IMR-90 (cell line): ENCODE measurements around the gene MLIP.

ENCODE experiments used
- MAFK ChIP-seq: IDR thresholded peaks from 2 replicates; pipeline ENCODE4 v1.6.1; 2012; ENCODE audit warnings: low read depth, low read length, improper control_type of control experiment
- POLR2A ChIP-seq: IDR thresholded peaks from 2 replicates; pipeline ENCODE4 v1.6.1; 2012; ENCODE audit warnings: mild to moderate bottlenecking, low read depth, low read length
- RAD21 ChIP-seq: IDR thresholded peaks from 2 replicates; pipeline ENCODE4 v1.6.1; 2012; ENCODE audit warnings: low read length, improper control_type of control experiment
- RCOR1 ChIP-seq: IDR thresholded peaks from 2 replicates; pipeline ENCODE4 v1.6.1; 2012; ENCODE audit warnings: mild to moderate bottlenecking, low read length, improper control_type of control experiment; ENCODE audit not compliant: insufficient replicate concordance
- TF ChIP-seq, protein P1 (sequence below): conservative IDR thresholded peaks from 2 replicates; pipeline ENCODE4 v1.5.1; 2012; ENCODE audit warnings: mild to moderate bottlenecking, low read depth, low read length, improper control_type of control experiment
- TF ChIP-seq, protein P2 (sequence below): fragments of 150-350 bp; IDR thresholded peaks from 2 replicates; pipeline ENCODE4 v1.6.1; 2017; ENCODE audit warnings: mild to moderate bottlenecking, antibody characterized with exemption, low read length, low read depth

DNA sequence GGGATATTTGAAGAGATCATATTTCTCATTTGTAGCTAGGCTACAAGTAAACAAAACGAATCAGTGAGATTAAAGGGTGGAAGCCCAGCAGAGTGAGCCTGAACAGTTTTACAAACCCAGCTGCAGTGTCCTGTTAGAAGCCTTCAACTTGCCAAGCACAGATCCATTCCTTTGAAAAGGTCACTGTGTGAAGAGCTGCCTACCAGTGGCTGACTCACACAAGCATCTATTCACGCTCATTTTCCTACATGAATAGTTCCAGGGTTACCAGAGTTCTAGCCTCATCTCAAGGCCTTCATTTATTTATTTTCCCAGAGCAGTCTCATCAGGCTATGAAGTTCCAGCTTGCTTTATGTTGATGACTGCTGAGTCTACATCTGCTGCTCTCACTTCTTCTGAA lies 25.7 kb upstream of the MLIP start:
- TF ChIP-seq, protein P1, sequence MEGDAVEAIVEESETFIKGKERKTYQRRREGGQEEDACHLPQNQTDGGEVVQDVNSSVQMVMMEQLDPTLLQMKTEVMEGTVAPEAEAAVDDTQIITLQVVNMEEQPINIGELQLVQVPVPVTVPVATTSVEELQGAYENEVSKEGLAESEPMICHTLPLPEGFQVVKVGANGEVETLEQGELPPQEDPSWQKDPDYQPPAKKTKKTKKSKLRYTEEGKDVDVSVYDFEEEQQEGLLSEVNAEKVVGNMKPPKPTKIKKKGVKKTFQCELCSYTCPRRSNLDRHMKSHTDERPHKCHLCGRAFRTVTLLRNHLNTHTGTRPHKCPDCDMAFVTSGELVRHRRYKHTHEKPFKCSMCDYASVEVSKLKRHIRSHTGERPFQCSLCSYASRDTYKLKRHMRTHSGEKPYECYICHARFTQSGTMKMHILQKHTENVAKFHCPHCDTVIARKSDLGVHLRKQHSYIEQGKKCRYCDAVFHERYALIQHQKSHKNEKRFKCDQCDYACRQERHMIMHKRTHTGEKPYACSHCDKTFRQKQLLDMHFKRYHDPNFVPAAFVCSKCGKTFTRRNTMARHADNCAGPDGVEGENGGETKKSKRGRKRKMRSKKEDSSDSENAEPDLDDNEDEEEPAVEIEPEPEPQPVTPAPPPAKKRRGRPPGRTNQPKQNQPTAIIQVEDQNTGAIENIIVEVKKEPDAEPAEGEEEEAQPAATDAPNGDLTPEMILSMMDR: no peak
- TF ChIP-seq POLR2A: no peak
- TF ChIP-seq RCOR1: no peak
- TF ChIP-seq MAFK: no peak
- TF ChIP-seq, protein P2, sequence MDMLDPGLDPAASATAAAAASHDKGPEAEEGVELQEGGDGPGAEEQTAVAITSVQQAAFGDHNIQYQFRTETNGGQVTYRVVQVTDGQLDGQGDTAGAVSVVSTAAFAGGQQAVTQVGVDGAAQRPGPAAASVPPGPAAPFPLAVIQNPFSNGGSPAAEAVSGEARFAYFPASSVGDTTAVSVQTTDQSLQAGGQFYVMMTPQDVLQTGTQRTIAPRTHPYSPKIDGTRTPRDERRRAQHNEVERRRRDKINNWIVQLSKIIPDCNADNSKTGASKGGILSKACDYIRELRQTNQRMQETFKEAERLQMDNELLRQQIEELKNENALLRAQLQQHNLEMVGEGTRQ: no peak
- no peak for TF ChIP-seq RAD21
